Thymus (tissue), 14 donors: ENCODE data around the gene ZNF483. TPM values are rescaled to one million over a fixed set of nuclear protein-coding genes. Genes with fewer than 3 reads are reported as not detected.

Experiments
- DNase-seq, 9 donors: peaks; one replicate each; pipeline ENCODE4 v3.0.0-alpha.2; 2013; ENCODE audit warnings: low spot score in 9 of 9, low read depth in 6 of 9, missing footprints in 1 of 9
- H3K27ac ChIP-seq, 2 donors: one replicate each; pipeline ENCODE4 v1.5.1; 2013; ENCODE audit warnings: control low read depth in 1 of 2, low read depth in 1 of 2, low read length in 1 of 2, mild to moderate bottlenecking in 1 of 2, moderate library complexity in 1 of 2
- H3K27me3 ChIP-seq, 2 donors: one replicate each; pipeline ENCODE4 v1.5.1; 2013; ENCODE audit warnings: low read length in 1 of 2; ENCODE audit not compliant: control insufficient read depth in 2 of 2, insufficient read depth in 1 of 2
- H3K36me3 ChIP-seq, 2 donors: one replicate each; pipeline ENCODE4 v1.5.1; 2013; ENCODE audit warnings: low read length in 1 of 2, mild to moderate bottlenecking in 1 of 2, moderate library complexity in 1 of 2; ENCODE audit not compliant: control insufficient read depth in 2 of 2, insufficient read depth in 2 of 2
- H3K4me1 ChIP-seq, 2 donors: one replicate each; pipeline ENCODE4 v1.5.1; 2013; ENCODE audit warnings: low read length in 2 of 2; ENCODE audit not compliant: control insufficient read depth in 2 of 2, insufficient read depth in 2 of 2
- H3K4me3 ChIP-seq, 2 donors: one replicate each; pipeline ENCODE4 v1.5.1; 2013; ENCODE audit warnings: low read length in 2 of 2, control low read depth in 1 of 2, mild to moderate bottlenecking in 1 of 2
- H3K9me3 ChIP-seq, 2 donors: one replicate each; pipeline ENCODE4 v1.5.1; 2013; ENCODE audit warnings: low read length in 1 of 2, mild to moderate bottlenecking in 1 of 2; ENCODE audit not compliant: control insufficient read depth in 2 of 2, insufficient read depth in 1 of 2
- WGBS: extraction: QIAGEN DNeasy Blood & Tissue Kit; methylation state at CpG from one replicate; pipeline ENCODE4 v1.1.7; 2013; 5-methylcytosine and 5-hydroxymethylcytosine counted together
- long read RNA-seq, 10 donors: transcript quantifications; one replicate each; lab custom pipeline, GENCODE V29; 2026
- polyA plus RNA-seq: library from polyadenylated mRNA; stranded (reverse); fragments of 200-250 nt; gene quantifications from one replicate; pipeline ENCODE4 v1.2.3, GENCODE V29; 2013
- total RNA-seq: library from RNA; stranded (reverse); fragments of 120-200 nt; gene quantifications from one replicate; pipeline ENCODE4 v1.2.4, GENCODE V29; 2013
- donor health status: healthy.

Gene ZNF483
- total RNA-seq (2.6 TPM), polyA plus RNA-seq (1.1 TPM)
- long read RNA-seq, donor 1: 0 reads
- long read RNA-seq, donor 2: 0 reads
- long read RNA-seq, donor 3: 0 reads
- long read RNA-seq, donor 4: 0 reads
- long read RNA-seq, donor 5: 0 reads
- long read RNA-seq, donor 6: 0 reads
- long read RNA-seq, donor 7: 0 reads
- long read RNA-seq, donor 8: 0 reads
- long read RNA-seq, donor 9: 0 reads
- long read RNA-seq, donor 10: 0 reads

DNA sequence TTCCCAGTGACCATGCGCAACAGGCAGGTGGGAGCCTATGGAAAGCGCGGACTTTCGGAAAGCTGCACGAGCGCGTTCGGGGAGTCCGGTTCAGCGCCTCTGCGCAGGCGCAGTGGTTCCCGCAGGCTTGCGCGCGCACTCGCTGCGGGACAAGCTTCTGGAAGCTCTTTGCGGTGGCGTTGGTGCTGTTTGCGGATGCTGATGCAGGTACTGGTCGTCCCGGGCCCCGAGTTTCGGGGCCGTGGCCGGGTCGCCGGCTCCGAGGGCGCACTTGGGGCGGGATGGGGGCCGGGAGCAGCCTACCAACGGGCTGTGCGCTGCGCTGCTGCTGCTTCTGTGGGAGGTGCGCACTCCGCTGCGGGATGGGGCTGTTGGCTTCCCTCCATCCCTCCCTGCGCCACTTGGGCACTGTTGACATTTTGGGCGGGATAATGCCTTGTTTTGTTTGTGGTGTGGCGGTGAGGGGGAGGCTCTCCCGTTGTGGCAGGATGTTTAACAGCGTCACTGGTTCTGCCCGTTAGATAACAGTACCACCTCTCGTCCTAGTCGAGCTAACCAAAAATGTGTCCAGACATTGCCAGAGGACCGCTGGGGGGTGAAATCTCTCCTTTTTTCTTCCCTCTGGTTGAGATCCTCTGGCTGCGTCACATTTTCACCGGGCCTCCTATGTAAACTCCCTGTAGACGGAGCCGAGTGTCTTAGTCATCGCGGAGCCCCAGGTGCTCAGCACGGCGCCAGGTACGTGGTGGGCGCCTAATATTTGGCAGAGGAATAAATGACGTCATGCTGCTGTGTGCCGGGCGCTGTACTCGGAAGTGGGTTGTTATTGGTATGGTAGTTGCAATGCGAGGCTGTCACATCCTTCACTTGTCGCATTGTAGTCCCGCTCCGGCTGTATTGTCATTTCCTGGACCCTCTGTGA lies at the start of gene ZNF483:
Gene ZNF483 (plus strand): TSS at position 124 of the 922 bp plus-strand sequence. CDS start 2,217 bp downstream, outside the sequence.
- H3K27me3 ChIP-seq: peaks cover 3 to 17% of the 10 kb centered on the region in 2 donors
- peaks cover 0 to 8% of the 10 kb centered on the region in 2 donors for H3K9me3 ChIP-seq
- peak in 8 of 9 donors; percentile 3 to 62 (median 34) for DNase-seq
- no peaks in the 10 kb centered on the region for H3K36me3 ChIP-seq
- H3K27ac ChIP-seq: no peak within 1 kb of the TSS
- peaks cover 3 to 10% of the 10 kb centered on the region in 2 donors for H3K4me1 ChIP-seq
- H3K4me3 ChIP-seq: peak within 1 kb of the TSS; percentile 52 to 53
- 4% methylated on average over 66 of the region's 66 CpGs for WGBS

DNA sequence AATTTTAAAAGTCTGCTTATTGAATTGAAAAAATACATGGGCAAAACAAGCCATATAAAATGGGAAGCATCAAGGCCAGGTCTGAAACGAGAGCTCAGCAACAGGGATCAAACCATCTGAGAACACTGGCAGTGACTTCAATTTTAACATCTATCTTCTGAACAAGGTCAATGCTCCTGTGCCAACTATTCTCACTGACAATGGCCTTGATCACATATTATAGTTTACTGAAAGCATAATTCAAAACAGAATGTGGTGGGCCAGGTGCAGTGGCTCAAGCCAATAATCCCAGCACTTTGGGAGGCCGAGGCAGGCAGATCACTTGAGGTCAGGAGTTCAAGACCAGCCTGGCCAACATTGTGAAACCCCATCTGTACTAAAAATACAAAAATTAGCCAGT lies 49.8 kb upstream of the ZNF483 start:
- Histone ChIP-seq H3K27me3 (no peaks in the 10 kb centered on the region), H3K4me3 (no peak overlapping the region), H3K36me3 (no peaks in the 10 kb centered on the region), H3K4me1 (no peaks in the 10 kb centered on the region), H3K27ac (no peak overlapping the region), H3K9me3 (no peaks in the 10 kb centered on the region)
- WGBS: 95% methylated on average over 2 of the region's 2 CpGs
- DNase-seq: no peak

DNA sequence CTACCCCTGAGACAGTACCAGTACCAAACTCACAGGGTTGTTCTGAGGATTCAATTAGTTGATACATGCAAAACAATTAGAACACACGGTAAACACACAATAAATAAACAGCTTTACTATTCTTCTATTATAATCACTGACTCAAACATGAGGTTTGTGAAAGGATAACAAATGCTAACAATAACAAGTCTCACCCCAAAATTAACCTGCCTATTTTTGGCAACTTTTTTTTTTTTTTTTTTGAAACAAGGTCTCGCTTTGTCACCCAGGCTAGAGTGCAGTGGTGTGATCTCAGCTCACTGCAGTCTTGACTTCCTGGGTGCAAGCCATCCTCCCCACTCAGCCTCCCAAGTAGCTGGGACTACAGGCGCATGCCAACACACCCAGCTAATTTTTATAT lies 47.3 kb upstream of the ZNF483 start:
- H3K4me3 ChIP-seq: no peak overlapping the region
- H3K36me3 ChIP-seq: no peaks in the 10 kb centered on the region
- H3K27ac ChIP-seq: no peak overlapping the region
- peaks cover 0 to 2% of the 10 kb centered on the region in 2 donors for H3K4me1 ChIP-seq
- H3K9me3 ChIP-seq: no peaks in the 10 kb centered on the region
- peaks cover 0 to 2% of the 10 kb centered on the region in 2 donors for H3K27me3 ChIP-seq
- DNase-seq: no peak
- WGBS: over 99% methylated on average over 3 of the region's 3 CpGs

DNA sequence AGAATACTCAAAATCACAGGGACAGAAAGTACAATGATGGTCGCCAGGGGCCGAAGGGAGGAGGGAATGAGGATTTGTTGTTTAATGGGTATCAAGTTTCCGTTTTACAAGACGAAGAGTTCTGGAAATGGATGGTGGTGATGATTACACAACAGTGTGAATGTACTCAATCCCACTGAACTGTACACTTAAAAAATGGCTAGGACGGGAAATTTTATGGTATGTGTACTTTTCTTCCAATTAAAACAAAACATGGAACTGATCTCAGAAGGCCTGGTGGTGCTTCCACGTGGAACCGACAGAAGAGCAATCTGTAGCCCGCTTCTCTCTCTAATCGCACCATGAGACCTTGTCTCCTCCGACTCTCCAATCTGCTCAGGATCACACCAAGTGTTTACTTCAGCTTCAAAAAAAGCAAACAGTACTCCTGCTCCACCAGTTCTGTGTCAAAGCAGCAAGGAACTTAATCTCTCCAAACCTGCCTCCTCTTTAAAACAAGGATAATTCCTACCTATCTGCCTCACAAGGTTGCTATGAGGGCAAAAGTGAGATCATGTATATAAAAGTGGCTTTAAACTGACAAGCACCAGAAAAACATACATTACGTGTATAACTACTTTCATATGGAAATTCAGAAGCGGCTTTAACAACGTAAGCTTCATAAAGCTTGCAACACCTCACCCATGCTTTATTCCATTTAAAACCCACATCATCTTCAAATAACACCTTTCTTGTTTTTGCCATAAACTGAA lies 42.9 kb upstream of the ZNF483 start:
- WGBS: 77% methylated on average over 13 of the region's 13 CpGs
- Histone ChIP-seq H3K36me3 (no peaks in the 10 kb centered on the region), H3K27me3 (peaks cover 0 to 15% of the 10 kb centered on the region in 2 donors), H3K27ac (no peak overlapping the region), H3K4me3 (peak overlapping the region; percentile 78 to 99), H3K9me3 (no peaks in the 10 kb centered on the region), H3K4me1 (peaks cover 2 to 3% of the 10 kb centered on the region in 2 donors)
- peak in 1 of 9 donors; percentile 2 for DNase-seq

DNA sequence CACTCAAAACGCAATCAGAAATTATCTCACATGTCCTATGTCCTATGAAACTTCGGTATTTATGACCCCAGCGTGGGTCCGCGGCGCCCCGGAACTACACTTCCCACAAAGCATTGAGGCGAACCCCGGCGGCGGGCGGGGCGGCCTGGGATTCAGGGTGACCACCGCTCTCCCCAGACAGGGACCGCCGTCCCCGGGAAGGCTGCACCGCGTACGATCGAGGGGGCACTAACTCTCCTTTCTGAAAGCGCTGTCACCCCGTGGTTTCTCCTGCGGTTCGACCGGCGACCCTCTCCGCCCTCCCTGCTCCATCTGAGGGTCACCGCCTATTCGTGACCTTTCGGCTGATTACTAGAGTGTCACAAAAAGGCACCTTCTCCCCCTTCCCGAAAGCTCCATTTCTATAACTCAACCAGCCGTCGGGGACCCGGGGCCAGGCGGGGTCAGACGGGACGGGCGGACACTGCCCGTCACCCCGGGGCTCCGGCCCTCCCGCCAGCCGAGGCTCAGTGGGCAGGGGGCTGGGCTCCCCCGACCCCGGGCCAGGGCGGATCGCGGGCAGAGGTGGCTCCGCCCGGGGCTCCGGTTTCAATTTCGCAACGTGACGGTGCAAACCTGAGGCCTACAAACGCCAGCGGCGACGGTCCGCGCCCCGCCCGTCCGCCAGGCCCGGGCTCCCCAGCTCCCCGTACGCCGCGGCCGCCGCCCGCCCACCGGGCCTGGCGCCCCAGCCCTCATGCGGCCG lies 42.1 kb upstream of the ZNF483 start:
- Histone ChIP-seq H3K4me3 (peak overlapping the region; percentile 78 to 99), H3K27ac (peak overlapping the region; percentile 66 to 94), H3K36me3 (no peaks in the 10 kb centered on the region), H3K4me1 (peaks cover 2 to 3% of the 10 kb centered on the region in 2 donors), H3K27me3 (peaks cover 0 to 15% of the 10 kb centered on the region in 2 donors), H3K9me3 (no peaks in the 10 kb centered on the region)
- DNase-seq: peak in 7 of 9 donors; percentile 21 to 57 (median 33)
- under 1% methylated on average over 76 of the region's 76 CpGs for WGBS

DNA sequence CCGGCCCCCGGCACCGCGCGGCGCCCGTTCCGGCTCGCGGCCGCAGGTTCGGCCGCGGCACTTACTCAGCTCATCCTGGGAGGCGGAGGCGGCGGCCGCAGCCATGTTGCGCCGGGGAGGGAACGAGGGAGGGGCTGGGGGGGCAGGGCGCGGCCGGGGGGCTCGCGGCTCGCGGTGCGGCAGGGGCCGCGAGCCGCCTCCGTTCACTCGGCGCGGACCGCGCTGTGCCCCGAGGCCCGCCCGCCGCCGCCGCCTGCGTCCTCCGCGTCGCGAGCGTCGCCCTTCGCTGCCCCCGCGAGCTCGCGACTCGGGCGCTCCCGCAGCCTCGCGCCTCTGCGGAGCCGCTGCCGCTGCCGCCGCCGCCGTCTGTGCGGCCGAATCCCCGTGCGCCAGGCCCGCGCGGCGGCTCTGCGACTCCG lies 41.5 kb upstream of the ZNF483 start:
- Histone ChIP-seq H3K9me3 (no peaks in the 10 kb centered on the region), H3K36me3 (no peaks in the 10 kb centered on the region), H3K27me3 (peaks cover 0 to 15% of the 10 kb centered on the region in 2 donors), H3K4me3 (peak overlapping the region in 1 of 2 donors; percentile 99), H3K27ac (peak overlapping the region in 1 of 2 donors; percentile 94), H3K4me1 (peaks cover 2 to 3% of the 10 kb centered on the region in 2 donors)
- DNase-seq: peak in 6 of 9 donors; percentile 9 to 50 (median 27)
- under 1% methylated on average over 75 of the region's 78 CpGs for WGBS

DNA sequence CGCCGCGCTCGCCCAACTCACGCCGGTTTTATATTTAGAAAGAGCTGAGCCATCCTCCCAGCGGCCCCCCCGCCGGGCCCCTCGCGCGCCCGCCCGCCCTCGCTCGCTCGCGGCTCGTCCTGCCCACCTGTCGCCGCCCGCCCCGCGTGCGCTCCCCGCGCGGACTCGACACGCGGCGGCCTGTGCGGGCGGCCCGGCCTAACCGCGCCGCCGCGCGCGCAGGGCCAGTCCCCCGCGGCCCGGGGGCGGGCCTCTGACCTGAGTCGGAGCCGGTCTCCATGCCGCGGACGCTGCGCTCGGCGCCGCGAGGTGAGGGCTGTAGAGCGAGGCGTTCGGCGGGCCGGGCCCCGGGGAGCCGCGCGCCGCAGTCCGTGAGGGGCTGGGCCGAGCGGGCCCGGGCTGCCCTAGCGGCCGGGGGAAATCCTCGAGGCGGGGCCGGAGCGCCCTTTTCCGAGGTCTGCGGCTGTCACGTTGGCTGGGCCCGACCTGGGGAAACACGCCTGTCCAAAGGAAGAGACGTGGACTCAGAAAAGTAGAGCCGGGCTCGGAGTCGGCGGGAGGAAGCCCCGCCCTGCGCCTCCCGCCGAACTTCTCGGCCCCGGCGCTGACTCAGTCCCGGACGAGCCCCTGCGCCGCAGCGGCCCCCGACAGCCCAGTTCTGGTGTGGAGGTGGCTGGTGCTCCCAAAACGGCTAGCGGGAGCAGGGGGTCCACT lies 41.0 kb upstream of the ZNF483 start, which contains the start of gene ECPAS:
Gene ECPAS (minus strand): TSS at position 526 of the 714 bp plus-strand sequence. CDS start 11,465 bp downstream, outside the sequence.
- Histone ChIP-seq H3K27ac (peak within 1 kb of the TSS; percentile 44 to 94), H3K36me3 (no peaks in the 10 kb centered on the region), H3K27me3 (peaks cover 0 to 15% of the 10 kb centered on the region in 2 donors), H3K4me3 (peak within 1 kb of the TSS; percentile 78 to 99), H3K9me3 (no peaks in the 10 kb centered on the region), H3K4me1 (peaks cover 2 to 3% of the 10 kb centered on the region in 2 donors)
- DNase-seq: peak in 7 of 9 donors; percentile 15 to 65 (median 35)
- under 1% methylated on average over 101 of the region's 101 CpGs for WGBS

DNA sequence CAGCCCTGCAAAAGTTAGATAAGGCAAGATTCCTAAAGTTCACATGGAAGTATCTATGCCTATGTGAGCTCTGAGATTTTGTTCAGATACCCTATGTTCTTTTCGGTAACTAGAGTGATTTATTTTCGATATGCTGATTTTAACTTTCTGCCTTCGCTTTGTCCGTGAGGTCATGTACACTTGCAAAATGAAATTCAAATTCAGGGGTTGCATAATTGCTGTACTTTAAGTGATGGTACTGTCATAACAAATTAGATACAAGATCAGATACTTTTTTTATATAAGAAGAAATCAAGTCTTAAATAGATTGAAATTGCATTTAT lies 40.4 kb upstream of the ZNF483 start:
- H3K36me3 ChIP-seq: no peaks in the 10 kb centered on the region
- peak overlapping the region; percentile 48 to 99 for H3K4me3 ChIP-seq
- no peak for DNase-seq
- H3K27me3 ChIP-seq: peaks cover 0 to 15% of the 10 kb centered on the region in 2 donors
- H3K27ac ChIP-seq: peak overlapping the region in 1 of 2 donors; percentile 44
- no peaks in the 10 kb centered on the region for H3K9me3 ChIP-seq
- H3K4me1 ChIP-seq: peaks cover 2 to 3% of the 10 kb centered on the region in 2 donors
- 5% methylated on average over 4 of the region's 4 CpGs for WGBS
